Effector memory CD4-positive, alpha-beta T cell (primary cell): ENCODE data around the gene C7orf33.

Experiments
- DNase-seq, 3 donors: peaks; one replicate each; pipeline ENCODE4 v3.0.0-alpha.2; 2020
- H3K27ac ChIP-seq: 2 replicates; pipeline ENCODE4 v1.7.0; 2013; ENCODE audit warnings: mild to moderate bottlenecking, low read length, moderate library complexity; ENCODE audit not compliant: insufficient read depth, poor library complexity, severe bottlenecking
- H3K27me3 ChIP-seq: replicated peaks from 2 replicates; pipeline ENCODE4 v1.7.0; 2013; ENCODE audit warnings: mild to moderate bottlenecking, low read length; ENCODE audit not compliant: insufficient read depth, control insufficient read depth, poor library complexity, severe bottlenecking
- H3K36me3 ChIP-seq: 2 replicates; pipeline ENCODE4 v1.7.0; 2013; ENCODE audit warnings: mild to moderate bottlenecking, low read length, moderate library complexity; ENCODE audit not compliant: control insufficient read depth, insufficient read depth
- H3K4me1 ChIP-seq: 2 replicates; pipeline ENCODE4 v1.7.0; 2013; ENCODE audit warnings: low read length, mild to moderate bottlenecking; ENCODE audit not compliant: control insufficient read depth, insufficient read depth, poor library complexity, severe bottlenecking
- H3K4me3 ChIP-seq: 2 replicates; pipeline ENCODE4 v1.7.0; 2013; ENCODE audit warnings: low read length, low read depth, mild to moderate bottlenecking; ENCODE audit not compliant: insufficient read depth, poor library complexity, severe bottlenecking
- H3K9me3 ChIP-seq: 2 replicates; pipeline ENCODE4 v1.7.0; 2013; ENCODE audit warnings: mild to moderate bottlenecking, low read length, moderate library complexity; ENCODE audit not compliant: control insufficient read depth
- total RNA-seq, 3 donors: gene quantifications; one replicate each; lab custom pipeline; 2026; lab: John Stamatoyannopoulos, UW

The C7orf33 gene, protein sequence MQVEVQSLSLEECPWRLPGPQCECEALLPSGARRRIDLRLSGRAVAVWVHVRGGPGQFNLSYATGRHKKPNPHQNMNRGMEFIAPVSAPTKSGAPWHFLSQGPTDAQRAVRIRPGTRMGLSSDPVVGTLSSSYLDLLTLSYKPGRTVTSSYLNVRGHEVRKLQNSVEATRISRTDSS
- 0 reads per million in 3 donors for total RNA-seq

- H3K9me3 ChIP-seq: no peaks in the 10 kb centered on the region
- no peak for DNase-seq
- H3K27ac ChIP-seq: no peak within 1 kb of the TSS
- H3K4me3 ChIP-seq: no peak within 1 kb of the TSS
- no peaks in the 10 kb centered on the region for H3K36me3 ChIP-seq
- H3K27me3 ChIP-seq: no peaks in the 10 kb centered on the region
- no peaks in the 10 kb centered on the region for H3K4me1 ChIP-seq
These were observed at the start of gene C7orf33 for GRCh38 chr7:148590471-148590870. Gene C7orf33 (plus strand): TSS chr7:148590766. CDS start chr7:148590926, 160 bp downstream.

- no peak overlapping the region for H3K27ac ChIP-seq
- H3K4me1 ChIP-seq: no peaks in the 10 kb centered on the region
- no peak for DNase-seq
- H3K27me3 ChIP-seq: no peaks in the 10 kb centered on the region
- H3K36me3 ChIP-seq: no peaks in the 10 kb centered on the region
- H3K4me3 ChIP-seq: no peak overlapping the region
- no peaks in the 10 kb centered on the region for H3K9me3 ChIP-seq
These were observed 48.6 kb upstream of the C7orf33 start for GRCh38 chr7:148541891-148542504.

DNA sequence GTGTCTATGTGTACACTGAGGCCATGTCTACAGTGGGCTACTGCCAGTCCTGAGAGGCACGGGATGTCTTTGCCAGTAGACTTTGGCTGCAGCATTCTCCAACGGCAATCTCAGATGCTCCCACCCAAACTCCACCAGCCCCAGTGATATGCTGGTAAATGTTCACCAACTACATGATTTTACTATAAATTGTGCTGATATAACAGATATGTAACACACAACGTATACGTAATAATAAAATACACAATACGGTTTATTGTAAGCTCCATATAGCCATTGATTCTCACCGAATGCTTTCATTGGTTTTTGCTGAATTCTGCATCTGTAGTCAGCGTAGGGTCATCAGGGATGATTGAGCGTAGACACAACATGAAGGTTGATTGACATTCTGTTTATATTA is 47.3 kb upstream of the C7orf33 start:
- no peak overlapping the region for H3K27ac ChIP-seq
- H3K4me3 ChIP-seq: no peak overlapping the region
- H3K36me3 ChIP-seq: no peaks in the 10 kb centered on the region
- H3K4me1 ChIP-seq: no peaks in the 10 kb centered on the region
- no peaks in the 10 kb centered on the region for H3K9me3 ChIP-seq
- DNase-seq: no peak
- H3K27me3 ChIP-seq: no peaks in the 10 kb centered on the region

DNA sequence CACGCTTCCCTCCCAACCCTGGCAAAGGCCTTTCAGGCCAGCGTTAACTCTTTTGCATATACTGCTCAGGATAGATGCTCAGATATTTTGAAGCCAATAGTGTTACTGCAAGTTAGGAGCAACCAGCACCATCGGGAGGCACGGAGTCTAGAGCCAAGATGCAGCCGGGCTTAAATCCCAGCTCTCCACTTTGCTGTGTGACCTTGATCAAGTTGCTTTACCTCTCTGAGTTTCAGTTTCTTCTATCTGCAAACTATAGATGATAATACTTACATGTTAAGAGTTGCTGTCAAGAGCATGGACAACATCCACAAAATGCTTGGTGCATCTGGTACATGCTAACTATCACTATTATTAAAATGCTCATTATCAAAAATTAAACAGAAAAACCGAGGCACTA is 45.4 kb upstream of the C7orf33 start:
- Histone ChIP-seq H3K9me3 (no peaks in the 10 kb centered on the region), H3K4me3 (no peak overlapping the region), H3K27me3 (no peaks in the 10 kb centered on the region), H3K27ac (no peak overlapping the region), H3K4me1 (no peaks in the 10 kb centered on the region), H3K36me3 (no peaks in the 10 kb centered on the region)
- no peak for DNase-seq

DNA sequence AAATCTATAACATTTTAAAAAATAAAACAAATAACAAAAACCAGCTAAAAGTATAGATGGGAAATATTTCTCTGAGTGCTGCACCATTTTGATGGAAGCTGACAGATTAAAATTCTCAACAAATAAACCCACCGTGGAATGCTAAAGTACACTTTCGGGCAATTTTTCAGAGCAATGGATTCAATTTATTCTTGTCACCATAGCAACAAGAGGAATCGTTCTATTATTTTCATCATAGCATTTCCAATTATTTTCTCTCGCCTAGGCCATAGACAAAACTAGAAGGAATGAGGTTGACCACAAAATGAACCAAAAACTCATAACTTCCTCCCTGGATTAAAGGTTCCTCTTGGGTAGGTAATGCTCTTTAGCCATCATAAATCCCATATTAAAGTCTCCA is 44.6 kb upstream of the C7orf33 start:
- no peaks in the 10 kb centered on the region for H3K36me3 ChIP-seq
- H3K27ac ChIP-seq: no peak overlapping the region
- DNase-seq: no peak
- H3K4me1 ChIP-seq: no peaks in the 10 kb centered on the region
- no peaks in the 10 kb centered on the region for H3K27me3 ChIP-seq
- H3K4me3 ChIP-seq: no peak overlapping the region
- H3K9me3 ChIP-seq: no peaks in the 10 kb centered on the region

- H3K4me3 ChIP-seq: no peak overlapping the region
- no peaks in the 10 kb centered on the region for H3K4me1 ChIP-seq
- H3K36me3 ChIP-seq: no peaks in the 10 kb centered on the region
- DNase-seq: no peak
- no peaks in the 10 kb centered on the region for H3K9me3 ChIP-seq
- no peak overlapping the region for H3K27ac ChIP-seq
- H3K27me3 ChIP-seq: no peaks in the 10 kb centered on the region
These were observed 43.7 kb upstream of the C7orf33 start for GRCh38 chr7:148546857-148547256.

DNA sequence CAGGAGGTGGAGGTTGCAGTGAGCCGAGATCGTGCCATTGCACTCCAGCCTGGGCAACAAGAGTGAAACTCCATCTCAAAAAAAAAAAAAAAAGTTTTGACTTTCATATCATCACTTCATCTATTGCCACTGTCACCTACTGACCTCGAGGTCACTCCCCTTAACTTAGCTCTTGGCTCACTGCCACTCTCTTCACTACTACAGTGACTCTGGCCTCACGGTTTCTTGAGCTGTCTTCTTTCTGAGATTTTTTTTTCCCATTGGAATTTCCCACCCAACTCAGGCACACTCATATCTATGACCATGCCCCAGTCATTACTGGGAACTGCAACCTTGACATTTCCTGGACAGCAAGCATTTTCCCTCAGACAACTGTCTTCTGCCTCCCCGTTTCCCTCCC is 42.6 kb upstream of the C7orf33 start:
- no peaks in the 10 kb centered on the region for H3K27me3 ChIP-seq
- DNase-seq: no peak
- H3K9me3 ChIP-seq: no peaks in the 10 kb centered on the region
- H3K36me3 ChIP-seq: no peaks in the 10 kb centered on the region
- H3K4me3 ChIP-seq: no peak overlapping the region
- H3K27ac ChIP-seq: no peak overlapping the region
- H3K4me1 ChIP-seq: no peaks in the 10 kb centered on the region

DNA sequence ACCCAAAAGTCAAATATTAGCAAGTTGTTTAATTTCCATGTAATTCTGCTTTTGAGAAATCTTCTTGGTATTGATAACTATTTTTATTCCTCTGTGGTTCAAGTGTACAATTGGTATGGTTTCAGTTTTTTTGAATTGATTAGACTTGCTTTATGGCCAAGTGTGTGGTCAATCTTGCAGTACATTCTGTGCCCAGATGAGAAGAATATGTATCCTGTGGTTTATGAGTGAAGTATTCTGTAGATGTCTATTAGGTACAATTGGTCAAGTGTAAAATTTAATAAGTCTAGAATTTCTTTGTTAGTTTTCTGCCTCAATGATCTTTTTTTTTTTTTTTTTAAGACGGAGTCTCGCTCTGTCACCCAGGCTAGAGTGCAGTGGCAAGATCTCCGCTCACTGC is 36.6 kb upstream of the C7orf33 start:
- Histone ChIP-seq H3K4me3 (no peak overlapping the region), H3K27ac (no peak overlapping the region), H3K9me3 (no peaks in the 10 kb centered on the region), H3K4me1 (peaks cover 7% of the 10 kb centered on the region), H3K36me3 (no peaks in the 10 kb centered on the region), H3K27me3 (peaks cover 3% of the 10 kb centered on the region)
- DNase-seq: no peak

DNA sequence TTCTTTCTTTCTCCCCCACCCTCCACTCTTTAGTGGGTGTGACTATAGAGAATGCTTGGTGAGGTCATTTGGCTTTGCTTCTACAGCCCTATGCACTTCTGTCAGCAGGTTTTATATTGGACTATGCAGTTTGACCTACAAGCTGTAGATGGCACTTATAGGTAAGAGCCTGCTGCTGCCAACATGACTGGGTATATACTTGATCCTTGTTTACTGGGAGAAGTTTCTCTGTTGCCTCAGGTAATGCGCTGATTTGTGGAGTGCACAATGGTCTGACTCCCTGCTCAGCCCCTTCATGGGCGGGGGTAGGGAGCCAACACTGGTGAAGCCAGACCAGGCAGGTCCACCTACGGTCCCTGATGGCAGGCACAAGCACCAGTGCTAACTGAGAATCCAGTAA is 33.7 kb upstream of the C7orf33 start:
- Histone ChIP-seq H3K27ac (no peak overlapping the region), H3K9me3 (no peaks in the 10 kb centered on the region), H3K4me3 (no peak overlapping the region), H3K27me3 (peaks cover 3% of the 10 kb centered on the region), H3K36me3 (no peaks in the 10 kb centered on the region), H3K4me1 (peaks cover 7% of the 10 kb centered on the region)
- no peak for DNase-seq

- H3K4me1 ChIP-seq: peaks cover 9% of the 10 kb centered on the region
- H3K4me3 ChIP-seq: no peak overlapping the region
- DNase-seq: no peak
- no peaks in the 10 kb centered on the region for H3K9me3 ChIP-seq
- H3K27me3 ChIP-seq: peaks cover 3% of the 10 kb centered on the region
- H3K27ac ChIP-seq: no peak overlapping the region
- H3K36me3 ChIP-seq: no peaks in the 10 kb centered on the region
These were observed 31.7 kb upstream of the C7orf33 start for GRCh38 chr7:148558914-148559313.
